OCI-M1 (cell line): Measurements from ENCODE around the gene PPP4C.
A peak's percentile ranks its signal among the peaks of the same experiment; 100 is the strongest.

Source experiments
- DNase-seq: peaks from one replicate; lab custom pipeline; 2025; lab: John Stamatoyannopoulos, UW

The PPP4C gene

DNA sequence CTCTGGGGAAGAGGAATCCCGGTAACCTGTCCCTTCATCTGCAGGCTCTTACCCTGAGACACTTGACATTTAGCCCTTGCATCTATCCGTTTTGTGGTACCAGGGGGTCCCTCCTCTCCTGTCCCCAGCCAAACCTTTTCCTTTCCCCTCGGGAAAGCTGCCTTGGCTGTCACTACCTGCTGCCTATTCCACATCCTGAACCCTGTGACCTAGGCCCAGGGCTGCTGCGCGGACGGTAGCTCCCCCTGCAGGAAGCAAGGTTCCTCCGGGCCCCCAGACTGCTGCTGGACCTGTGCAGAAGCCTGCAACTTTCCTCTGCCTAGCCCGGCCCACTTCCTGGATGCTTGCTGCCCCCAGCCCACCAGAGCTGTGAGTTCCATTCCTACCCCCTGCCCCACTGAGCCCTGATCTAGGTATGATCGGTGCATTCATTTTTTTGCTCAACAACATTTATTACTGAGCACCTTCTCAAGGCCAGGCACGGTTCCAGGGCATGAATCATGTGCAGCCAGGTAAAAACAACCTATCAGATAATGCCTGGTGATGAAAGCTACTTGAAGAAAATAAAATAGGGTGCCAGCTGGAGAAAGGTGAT lies 20.7 kb upstream of the PPP4C start:
- DNase-seq: peak; percentile 47

DNA sequence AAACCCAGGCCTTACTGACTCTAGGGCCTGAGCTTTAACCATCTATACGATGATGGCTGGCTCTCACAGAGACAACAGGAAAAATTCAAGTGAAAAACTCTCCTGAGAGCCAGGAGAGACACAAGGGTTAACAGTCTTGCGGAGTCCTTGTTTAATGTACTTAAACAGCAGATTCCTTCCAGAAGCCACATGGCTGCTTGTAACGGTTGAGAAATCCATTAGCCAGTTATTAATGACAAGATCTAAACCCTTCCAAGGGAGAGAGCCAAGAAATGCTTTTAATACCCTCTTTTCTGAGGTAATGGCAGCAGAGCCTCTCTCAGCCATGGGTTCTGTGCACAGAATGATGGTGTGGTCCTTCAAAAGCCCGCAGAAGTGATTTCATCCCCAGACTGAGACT lies 15.4 kb upstream of the PPP4C start:
- DNase-seq: no peak

DNA sequence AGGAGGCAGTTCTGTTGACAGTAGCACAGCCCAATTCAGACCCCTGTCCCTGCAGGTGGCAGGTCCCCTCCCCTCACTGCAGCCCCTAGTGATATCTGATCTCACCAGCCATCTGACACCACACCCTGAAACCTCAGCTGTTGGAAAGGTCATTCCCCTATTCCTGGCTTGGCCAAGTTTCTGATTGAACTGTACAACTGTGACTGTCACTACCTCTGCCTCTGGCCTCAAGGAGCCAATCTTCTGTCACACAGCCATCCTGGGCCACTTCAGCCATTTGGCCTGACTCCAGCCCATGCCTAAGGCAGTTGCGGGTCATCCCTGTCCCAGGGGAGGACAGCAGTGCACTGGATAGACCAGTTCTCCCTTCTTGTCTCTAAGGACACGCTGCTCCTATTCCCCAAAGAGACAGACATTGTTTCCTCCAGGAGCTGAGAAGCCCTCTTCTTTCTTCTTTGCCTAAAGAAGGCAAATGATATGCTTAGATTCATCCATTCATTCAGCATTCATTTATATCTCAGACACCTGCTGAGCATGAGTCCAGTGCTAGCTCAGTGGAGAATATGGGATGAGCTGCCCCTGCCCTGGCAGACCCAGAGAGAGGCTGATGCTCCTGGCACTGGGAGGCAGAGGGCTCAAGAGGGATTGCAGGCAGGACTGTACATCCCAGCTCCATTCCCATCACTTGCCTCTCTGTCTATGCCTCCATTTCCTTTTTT lies 14.8 kb upstream of the PPP4C start:
- DNase-seq: no peak

DNA sequence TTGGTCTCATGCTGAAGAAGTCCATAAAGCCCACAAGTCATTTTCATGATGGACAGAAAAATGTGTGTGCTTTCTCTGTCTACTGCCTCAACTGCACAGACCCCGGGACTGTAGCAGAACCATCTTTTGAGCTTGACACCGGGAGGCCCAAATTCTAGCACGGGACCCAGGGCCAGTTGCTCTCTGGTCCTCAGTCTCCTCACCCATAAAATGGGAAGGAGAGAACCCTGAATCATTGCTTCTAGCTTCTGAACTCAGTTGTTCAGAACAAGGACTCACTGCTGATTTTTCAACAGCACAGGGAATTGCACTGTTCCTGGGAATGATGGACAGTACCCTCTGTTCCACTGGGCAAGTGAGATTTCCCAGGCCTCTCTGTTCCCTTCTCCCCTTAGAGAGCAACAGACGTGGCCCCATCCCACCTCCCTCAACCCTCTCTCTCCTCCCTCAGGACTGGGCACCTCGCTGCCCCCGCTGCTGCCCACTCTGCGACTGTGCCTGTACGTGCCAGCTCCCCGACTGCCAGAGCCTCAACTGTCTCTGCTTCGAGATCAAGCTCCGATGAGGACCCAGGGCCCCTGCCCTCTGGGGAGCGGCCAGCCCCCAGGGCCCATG lies 12.4 kb upstream of the PPP4C start:
- DNase-seq: no peak

DNA sequence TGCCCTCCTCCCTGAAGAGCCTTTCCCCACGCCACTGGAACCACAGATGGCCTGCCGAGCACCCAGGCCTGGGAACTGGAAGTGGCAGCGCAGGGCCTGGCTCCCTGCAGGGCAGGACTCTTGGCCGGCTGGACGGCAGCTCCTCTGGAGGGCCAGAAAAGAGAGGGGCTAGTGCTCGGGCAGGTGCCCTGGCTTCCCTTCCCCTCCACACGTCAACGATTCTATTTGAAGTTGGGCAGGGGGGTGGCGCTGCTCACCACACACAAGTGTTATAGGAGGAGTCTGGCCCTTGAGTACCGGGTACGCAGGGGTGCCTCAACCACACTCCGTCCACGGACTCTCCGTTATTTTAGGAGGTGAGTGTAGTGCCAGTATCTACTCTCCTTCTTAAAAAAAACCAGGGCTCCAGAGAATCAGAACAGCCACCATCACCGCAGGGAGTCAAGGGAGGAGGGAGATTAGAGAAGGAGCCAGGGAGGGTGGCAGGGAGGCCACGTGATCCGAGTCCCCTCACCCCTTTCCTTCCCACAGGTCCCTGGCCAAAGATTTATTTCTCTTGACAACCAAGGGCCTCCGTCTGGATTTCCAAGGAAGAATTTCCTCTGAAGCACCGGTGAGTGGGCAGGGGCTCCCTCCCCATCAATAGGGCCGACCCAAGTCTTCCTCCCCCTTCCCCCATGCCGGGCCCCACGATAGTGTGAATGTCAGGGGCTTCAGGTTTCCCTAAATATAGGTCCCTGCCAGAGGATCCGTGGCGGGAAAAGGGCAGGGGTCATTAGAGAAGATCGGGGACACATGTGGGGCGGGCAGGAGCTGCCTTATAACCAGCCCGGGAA lies 11.7 kb upstream of the PPP4C start:
- DNase-seq: peak; percentile 89

DNA sequence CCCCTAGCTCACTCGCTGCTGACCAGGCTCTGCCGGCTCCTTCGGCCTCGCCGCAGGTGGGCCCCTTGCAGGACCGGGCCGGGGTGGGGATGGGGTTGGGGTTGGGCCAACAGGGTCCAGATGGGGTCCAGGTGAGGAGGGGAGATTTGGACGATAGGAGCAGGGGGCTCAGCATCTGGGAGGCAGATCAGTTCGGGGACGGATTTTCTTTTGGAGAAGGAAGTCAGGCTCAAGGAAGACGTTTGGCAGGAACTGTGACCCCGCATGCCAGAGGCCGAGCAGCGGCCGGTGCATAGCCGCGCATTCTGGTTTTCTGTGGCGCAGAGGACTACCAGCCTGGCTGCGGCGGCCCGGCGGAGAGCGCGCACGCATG lies 11.1 kb upstream of the PPP4C start:
- DNase-seq: no peak

DNA sequence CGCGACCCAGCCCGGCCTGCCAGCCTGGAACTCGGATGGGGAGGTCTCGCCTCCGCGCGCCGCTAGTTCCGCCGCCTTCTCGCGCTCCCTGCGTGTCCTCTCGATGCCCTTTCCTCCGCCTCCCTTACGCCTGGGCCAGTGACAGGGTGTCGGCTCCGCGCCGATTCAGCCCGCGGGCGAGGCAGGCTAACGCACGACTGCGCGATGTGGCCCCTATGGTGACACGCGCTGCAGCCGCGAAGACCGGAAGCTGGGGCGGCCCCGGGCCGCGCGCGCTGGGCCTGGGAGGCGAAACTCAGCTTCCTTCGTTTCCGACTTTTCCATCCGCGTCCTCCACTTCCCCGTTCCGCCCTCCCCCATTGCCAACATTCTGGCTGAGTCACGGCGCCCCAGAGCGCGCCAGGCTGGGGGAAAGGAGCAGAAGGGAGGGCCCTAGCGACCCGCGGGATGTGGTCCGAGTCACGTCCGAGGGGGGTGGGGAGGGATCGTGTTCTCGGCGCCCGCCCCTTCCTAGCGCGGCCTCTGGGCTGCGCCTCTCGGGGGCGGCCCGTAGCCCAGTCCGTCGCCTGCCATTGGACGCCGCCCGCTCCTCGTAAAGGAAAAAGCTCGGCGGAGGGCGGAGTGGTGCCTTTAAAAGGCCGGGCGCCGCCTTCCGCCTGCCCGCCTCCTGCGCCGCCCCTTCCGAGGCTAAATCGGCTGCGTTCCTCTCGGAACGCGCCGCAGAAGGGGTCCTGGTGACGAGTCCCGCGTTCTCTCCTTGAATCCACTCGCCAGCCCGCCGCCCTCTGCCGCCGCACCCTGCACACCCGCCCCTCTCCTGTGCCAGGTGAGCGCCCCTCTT lies 10.5 kb upstream of the PPP4C start, which contains the start of gene ALDOA:
ALDOA (plus strand) TSS at position 659 of the 841 bp plus-strand sequence. CDS start 1,138 bp downstream, outside the sequence.
- DNase-seq: peak; percentile 99

DNA sequence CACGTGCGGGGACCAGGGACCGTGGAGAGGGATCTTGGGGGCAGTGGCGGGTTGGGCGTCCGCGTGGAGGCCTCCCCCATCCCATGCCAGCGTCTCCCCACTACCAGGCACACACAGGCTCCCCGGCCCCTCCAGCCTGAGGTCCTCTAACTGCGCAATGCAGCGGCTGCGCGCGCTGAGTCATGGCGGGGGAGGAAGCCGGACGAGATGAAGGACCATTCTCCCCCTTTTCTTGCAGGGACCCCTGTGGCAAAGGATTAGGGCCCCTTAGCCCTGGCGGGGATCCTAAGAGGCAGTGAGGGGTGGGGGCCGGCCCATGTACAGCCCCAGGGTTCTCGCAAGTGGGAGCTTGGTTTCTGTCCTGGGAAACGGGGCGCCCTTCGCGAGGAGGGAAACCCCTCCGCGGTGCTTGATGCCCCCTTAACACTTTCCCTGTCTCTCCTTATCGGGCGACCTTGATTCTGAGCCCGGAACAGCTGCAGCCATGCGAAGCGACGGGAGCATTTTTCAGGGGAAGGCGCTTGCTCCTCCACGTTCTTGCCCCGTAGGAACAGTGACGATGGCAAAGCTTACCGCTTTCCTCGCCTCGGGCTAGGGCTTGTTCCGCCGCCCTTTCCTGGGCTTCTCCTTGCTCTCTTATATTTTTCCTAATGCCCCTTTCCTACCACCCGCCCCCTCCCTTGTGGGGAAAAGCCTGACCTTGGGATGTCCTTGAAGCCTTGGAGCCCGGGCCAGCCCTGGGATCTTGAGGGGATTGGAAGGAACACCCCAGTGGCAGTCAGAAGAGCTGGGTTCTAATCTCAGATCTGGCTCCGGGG lies 9.6 kb upstream of the PPP4C start:
- DNase-seq: peak; percentile 71

DNA sequence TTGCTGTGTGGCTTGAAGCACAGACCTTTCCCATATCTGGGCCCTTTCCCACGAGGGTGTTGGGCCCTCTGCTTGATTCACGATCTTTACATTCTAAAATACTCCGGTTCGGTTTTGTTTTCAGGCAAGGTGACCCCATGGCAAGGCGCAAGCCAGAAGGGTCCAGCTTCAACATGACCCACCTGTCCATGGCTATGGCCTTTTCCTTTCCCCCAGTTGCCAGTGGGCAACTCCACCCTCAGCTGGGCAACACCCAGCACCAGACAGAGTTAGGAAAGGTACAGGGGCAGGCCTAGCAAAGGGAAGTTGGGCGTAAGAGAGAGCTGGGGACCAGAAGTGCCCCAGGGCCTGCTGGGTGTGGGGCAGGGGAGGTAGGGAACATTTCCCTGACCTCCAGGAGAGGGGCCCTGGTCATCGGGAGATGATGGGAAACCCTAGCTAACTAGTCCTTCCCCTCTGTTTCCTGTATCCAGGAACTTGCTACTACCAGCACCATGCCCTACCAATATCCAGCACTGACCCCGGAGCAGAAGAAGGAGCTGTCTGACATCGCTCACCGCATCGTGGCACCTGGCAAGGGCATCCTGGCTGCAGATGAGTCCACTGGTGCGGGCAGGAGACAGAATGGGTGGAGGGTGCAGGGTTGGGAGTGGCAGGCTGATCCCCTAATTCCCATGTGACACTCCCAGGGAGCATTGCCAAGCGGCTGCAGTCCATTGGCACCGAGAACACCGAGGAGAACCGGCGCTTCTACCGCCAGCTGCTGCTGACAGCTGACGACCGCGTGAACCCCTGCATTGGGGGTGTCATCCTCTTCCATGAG lies 8.8 kb upstream of the PPP4C start:
- DNase-seq: no peak

DNA sequence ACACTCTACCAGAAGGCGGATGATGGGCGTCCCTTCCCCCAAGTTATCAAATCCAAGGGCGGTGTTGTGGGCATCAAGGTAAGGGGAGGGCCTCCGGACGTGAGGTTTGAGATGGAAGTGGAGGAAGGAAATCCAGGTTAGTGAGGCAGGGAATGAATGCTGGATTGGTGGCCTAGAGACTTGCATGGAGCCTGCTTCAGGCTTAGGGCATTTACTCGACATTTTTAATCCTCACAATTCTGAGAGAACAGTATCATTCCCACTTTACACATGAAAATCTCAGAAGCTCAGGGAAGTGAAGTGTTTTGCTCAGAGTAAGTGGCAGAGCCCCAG lies 8.2 kb upstream of the PPP4C start:
- DNase-seq: no peak

DNA sequence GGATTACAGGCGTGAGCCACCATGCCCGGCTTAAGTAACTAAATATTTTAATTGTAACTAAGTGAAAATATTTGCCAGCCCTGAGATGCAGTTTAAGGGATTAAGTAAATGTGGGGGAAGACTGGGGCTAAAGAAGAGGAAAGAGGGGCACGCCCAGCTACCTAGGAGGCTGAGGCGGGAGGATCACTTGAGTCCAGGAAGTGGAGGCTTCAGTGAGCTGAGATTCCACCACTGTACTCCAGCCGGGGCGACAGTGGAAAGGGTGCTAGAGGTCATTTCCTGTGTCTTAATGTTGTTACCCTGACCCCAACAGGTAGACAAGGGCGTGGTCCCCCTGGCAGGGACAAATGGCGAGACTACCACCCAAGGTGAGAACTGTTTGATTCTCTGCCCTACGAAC lies 7.5 kb upstream of the PPP4C start:
- no peak for DNase-seq

DNA sequence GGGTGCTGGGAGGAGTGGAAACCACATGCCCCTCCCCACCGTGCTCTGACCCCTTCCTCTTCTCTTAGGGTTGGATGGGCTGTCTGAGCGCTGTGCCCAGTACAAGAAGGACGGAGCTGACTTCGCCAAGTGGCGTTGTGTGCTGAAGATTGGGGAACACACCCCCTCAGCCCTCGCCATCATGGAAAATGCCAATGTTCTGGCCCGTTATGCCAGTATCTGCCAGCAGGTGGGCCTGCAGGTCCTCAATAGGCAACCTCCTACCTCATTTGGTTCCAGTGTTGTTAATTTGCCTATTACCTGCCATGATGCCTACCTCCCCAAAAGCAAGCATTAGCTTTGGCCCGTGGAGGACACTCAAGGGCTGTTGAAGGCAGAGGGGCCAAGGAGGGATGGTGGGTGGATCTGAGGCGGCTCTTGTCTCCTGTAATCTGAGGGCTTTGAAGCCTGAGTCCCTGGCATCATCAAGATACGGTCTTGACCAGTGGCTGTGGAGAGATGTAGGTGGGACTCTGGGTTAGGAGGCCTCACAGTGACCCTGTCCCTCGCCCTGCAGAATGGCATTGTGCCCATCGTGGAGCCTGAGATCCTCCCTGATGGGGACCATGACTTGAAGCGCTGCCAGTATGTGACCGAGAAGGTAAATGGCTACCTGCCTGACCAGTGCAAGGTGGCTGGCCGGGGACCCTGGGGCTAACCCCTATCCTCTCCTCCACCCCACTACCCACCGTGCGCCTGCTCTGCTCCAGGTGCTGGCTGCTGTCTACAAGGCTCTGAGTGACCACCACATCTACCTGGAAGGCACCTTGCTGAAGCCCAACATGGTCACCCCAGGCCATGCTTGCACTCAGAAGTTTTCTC lies 6.8 kb upstream of the PPP4C start:
- DNase-seq: peak; percentile 43

DNA sequence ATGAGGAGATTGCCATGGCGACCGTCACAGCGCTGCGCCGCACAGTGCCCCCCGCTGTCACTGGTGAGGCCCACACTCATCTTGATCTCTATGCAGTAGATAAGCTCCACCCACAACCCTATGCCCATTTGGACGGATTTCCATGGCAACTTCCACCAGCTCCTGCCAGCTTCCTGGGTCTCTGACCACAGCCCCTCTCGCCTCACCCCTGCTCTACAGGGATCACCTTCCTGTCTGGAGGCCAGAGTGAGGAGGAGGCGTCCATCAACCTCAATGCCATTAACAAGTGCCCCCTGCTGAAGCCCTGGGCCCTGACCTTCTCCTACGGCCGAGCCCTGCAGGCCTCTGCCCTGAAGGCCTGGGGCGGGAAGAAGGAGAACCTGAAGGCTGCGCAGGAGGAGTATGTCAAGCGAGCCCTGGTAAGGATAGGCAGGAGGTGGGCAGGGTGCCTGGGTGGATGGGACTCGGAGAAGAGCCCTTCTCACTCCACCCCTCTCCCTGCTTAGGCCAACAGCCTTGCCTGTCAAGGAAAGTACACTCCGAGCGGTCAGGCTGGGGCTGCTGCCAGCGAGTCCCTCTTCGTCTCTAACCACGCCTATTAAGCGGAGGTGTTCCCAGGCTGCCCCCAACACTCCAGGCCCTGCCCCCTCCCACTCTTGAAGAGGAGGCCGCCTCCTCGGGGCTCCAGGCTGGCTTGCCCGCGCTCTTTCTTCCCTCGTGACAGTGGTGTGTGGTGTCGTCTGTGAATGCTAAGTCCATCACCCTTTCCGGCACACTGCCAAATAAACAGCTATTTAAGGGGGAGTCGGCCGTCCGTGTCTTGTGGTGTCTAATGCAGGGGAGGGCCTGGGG lies 6.0 kb upstream of the PPP4C start:
- peak; percentile 25 for DNase-seq

DNA sequence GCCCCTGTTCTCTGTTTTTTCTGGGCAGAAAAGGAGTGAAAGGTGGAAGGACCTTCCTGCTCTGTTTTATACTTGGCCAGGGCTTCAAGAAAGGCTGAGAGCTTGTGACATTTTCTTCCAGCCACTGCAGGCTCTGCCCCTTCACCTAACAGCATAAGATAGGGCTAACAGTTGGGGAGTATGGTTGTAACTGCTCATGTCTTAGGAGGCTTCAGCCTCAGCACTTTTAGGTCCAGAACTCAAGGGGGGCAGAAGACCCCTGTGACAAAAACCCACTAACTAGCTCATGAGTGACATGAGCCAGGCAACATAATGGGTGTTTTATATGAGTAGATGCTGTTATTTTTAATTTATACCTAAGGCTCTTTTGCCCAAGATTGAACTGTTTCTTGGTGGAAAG lies 5.3 kb upstream of the PPP4C start:
- no peak for DNase-seq

DNA sequence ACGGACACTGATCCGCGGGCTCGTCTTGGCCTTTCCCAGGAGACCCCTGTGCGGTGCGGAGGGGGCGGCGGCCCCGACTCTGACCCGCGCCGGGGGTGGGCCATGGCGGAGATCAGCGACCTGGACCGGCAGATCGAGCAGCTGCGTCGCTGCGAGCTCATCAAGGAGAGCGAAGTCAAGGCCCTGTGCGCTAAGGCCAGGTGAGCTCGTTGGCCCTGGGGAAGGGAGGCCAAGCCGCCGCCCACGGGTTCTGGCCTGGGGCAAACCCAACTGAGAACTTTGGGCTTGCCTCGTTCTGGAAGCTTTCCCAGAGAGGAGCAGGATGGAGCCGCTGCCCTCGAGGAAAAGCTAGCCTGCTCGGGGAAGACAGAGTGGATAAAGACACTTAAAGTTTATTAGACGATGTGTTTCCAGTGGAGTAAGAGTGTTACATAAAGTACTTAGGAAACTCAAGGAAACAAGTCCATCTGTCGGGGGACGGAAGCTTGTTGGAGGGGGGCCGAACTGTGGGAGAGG lies 540 bp downstream of the PPP4C start:
- no peak for DNase-seq

DNA sequence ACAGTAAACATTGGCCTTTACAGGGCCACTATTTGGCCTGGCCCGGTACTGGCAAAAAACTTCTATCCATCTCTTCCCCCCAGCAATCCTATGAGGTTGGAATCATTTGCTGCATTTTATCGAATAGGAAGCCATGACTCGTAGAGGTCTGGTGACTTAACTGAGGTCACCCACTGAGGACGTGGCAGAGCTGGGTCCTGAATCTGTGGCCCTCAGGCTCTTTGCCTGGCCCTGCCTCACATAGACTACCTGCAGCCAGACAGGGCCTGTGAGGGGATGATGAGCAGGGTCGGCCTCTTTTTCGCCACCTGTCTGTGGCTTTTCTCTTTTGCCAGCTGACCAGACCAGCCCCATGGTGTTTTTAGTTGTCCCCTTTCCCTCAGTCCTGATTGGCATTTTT lies 1.9 kb downstream of the PPP4C start:
- no peak for DNase-seq

DNA sequence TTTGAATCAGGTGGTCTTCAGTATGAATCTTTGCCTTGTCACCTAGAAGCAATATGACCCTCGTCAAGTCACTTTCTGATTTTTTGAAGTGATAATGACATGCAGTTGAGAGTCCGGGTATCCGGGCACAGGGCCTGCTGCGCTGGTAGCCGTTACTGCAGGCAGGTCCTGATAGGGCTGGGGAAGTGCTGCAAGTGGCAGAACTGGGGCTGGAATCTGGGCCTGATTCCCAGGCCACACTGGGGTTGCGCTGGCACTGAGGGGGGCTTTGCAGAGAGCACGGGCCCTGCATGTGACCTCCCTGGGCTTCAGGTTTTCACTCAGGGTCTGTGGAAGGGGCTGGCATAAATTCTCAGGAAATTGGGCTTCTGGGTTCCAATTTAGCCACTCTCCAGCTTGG lies 3.0 kb downstream of the PPP4C start:
- DNase-seq: no peak

DNA sequence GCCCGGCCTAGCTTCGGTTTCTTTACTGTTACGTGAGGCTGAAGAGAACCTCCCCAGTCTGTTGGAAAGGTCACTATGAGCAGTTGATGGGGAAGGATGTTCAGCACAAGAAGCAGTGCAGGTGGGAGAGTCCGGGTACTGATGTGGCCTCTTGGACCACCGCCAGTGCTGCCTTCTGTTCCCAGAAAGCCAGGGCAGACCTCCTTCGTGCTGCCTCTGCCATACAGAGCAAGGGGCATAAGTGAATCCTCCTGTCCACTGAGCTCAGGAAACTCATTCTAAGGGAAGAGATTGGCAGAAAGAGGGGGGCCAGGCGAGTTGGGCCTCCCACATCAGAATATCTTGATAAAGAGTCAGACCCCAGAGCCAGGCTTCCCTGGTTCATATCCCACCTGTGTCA lies 3.7 kb downstream of the PPP4C start:
- DNase-seq: no peak
